H4 (cell line): Measurements from ENCODE around the gene NDRG2. TPM values are rescaled to one million over a fixed set of nuclear protein-coding genes. Genes with fewer than 3 reads are reported as not detected.
"Not testable (repeated sequence)": the region's sequence is repeated elsewhere in the genome, so short reads cannot be mapped to it uniquely, and the experiment has no call there.

Source experiments
- DNase-seq: peaks from one replicate; pipeline ENCODE4 v3.0.0-alpha.2; 2015; ENCODE audit warnings: low spot score
- total RNA-seq: library from RNA; depleted of rRNA; stranded (reverse); fragments of >200 nt; shearing (Covaris generic); gene quantifications from 2 replicates; pipeline ENCODE4 v1.2.3, GENCODE V29; 2014

NDRG2 gene
- total RNA-seq, 1 experiment from 2014 or later, result 8.5 TPM

GRCh38 chr14:21056520-21057163 is 31.8 kb upstream of the NDRG2 start:
- DNase-seq, result no peak

DNA sequence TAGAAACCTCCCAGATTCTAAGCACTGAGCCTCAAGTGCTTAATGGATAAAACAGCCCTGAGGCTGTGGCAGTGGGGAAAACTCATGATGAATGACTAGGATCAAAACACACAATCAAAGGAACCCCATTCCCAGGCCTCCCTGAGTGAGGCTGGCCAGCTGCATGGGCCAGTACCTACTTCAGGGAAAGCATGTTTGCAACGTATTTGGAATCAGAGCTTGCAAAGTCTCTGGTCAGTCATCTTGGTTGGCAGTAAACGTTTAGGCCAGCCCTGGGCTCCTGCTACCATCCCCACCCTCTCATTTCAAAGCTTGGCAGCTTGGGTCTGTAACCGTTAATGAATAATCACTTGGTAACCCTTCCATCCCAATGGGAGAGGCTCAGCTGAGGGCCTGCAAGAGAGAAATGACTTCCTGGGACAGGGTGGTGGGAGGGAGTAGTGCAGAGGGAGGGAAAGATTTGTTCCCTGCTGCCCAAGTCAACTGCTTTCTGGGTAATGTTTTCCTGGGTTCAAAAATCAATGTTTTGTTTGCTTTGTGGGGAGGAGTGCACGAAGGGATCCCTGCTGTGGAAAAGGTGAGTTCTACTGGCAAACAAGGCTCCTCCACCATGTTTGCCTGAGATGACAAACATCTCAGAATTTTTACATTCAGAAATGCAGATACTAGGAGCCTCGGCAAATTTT is 30.7 kb upstream of the NDRG2 start:
- DNase-seq, result no peak

DNA sequence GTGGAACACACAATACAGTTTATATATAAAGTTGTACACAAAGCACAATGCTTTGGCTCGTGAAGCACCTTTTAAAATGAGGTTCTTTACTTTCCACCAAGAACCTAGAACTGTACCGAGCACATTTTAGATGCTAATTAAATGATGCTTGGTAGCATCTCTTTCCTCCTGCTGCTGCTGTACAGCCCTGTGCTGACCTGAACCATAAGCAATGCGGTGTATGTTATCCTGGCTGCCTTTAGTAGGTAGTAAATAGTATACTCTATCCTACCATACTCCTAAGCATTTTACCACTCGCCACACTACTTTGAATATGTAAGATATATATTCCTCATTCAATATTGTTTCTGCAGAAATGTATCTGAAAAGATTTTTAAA is 29.9 kb upstream of the NDRG2 start:
- no peak for DNase-seq

DNA sequence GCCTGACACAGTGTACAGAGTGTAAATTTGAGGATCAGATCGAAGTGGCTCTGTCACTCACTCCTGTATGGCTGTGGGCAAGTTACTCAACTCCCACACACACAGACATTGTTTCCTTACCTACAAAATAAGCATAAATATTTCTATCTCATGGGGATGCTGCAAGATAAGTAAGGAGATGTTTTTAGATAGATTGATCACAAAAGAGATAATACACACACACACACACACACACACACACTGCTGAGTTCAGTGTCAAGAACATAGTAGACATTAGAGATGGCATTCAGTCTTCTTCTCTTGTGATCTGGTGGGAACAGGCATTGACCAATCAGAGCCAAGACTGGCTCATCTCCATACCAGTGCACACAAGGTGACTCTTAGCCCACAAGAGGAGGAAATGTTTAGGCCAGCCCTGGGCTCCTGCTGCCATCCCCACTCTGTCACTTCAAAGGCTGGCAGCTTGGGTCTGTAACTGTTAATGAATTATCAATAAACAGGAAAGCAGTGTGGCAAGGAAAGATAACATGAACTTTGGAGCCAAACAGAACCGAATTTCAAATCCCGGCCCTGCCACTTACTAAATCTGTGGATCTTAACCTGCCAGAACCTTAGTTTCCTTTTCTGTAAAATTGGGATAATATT is 29.4 kb upstream of the NDRG2 start:
- no peak for DNase-seq

GRCh38 chr14:21053184-21054122 is 28.6 kb upstream of the NDRG2 start:
- DNase-seq, result no peak

GRCh38 chr14:21050597-21050996 is 25.7 kb upstream of the NDRG2 start:
- no peak for DNase-seq

GRCh38 chr14:21049271-21049673 is 24.4 kb upstream of the NDRG2 start:
- DNase-seq, result no peak

GRCh38 chr14:21048638-21049037 is 23.8 kb upstream of the NDRG2 start:
- no peak for DNase-seq

DNA sequence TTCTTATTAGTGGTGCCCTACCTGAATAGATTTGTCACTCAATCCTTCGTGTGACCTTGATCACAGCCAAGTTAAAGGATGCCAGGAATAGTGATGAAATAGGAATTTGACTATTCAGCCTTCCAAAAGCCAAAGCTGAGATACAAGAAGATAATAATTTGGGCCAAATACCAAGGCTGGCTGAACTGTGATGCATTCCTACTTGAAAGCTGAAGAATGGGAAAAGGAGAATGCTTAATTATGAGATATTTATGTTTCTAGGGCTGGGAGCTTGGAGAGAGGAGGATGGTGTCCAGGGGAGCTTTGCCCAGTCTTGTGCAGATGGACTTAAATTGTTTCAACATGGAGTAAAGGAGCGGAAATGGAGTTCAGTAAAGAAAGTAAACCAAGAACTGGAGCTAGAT is 22.5 kb upstream of the NDRG2 start:
- no peak for DNase-seq

DNA sequence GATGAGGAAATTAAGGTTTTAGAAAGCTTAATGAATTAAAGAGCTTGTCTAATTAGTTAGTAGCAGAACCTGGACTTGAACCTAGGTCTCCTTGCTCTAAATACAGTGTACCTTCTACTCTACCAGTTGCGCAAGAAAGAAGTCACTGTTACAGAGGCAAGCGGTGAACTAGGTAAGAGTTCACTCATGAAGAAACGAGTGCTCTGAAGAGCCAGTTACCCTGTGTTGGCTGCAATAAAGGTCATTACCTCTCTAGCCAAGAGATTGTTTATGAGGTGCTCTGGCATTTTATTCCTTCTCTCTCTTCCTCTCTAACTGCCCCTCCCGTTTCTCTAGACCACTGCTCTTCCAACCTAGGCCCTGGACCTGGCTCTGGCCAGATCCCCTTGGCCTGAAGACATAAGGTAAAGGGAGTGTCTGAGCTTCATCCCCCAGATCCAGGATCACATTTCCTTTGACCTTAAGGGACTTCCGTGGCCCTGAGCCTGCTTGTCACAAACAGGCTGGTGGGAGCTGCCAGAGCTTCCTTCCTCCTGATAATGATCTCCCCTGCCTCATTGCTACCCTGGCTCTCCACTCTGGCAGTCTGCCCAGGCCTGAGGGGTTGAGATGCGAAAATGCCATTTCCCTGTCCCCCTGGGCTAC is 19.2 kb upstream of the NDRG2 start:
- no peak for DNase-seq

DNA sequence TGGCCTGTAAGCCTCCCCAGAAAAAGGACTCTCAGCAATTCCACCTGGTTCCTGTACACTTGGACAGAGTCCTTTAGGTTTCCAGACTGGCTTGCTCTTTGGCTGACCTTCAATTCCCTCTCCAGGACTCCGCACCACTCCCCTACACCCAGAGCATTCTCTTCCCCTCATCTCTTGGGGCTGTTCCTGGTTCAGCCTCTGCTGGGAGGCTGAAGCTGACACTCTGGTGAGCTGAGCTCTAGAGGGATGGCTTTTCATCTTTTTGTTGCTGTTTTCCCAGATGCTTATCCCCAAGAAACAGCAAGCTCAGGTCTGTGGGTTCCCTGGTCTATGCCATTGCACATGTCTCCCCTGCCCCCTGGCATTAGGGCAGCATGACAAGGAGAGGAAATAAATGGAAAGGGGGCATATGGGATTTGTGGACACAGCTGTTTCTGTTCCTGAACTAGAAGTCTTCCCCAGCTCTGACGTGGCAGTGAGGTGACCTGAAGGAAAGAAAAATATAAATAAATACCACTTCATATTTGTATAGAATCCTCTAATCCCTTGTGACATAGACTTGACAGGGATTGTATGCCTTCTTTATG is 18.6 kb upstream of the NDRG2 start:
- no peak for DNase-seq

- DNase-seq, result no peak
Observed at GRCh38 chr14:21042918-21043317, 18.1 kb upstream of the NDRG2 start.

GRCh38 chr14:21041676-21042433 is 17.0 kb upstream of the NDRG2 start, which contains the start of gene RNASE7:
RNASE7 (plus strand) TSS chr14:21042362; CDS start chr14:21042993, 631 bp downstream.
- DNase-seq, result no peak

GRCh38 chr14:21040941-21041340 is 16.1 kb upstream of the NDRG2 start:
- DNase-seq, result not testable (repeated sequence)

- DNase-seq, result no peak
Observed at GRCh38 chr14:21040370-21040925, 15.6 kb upstream of the NDRG2 start.

GRCh38 chr14:21039585-21040369 is 14.9 kb upstream of the NDRG2 start:
- DNase-seq, result peak; percentile 49

- no peak for DNase-seq
Observed at GRCh38 chr14:21038441-21039422, 13.9 kb upstream of the NDRG2 start.

- no peak for DNase-seq
Observed at GRCh38 chr14:21037156-21037555, 12.3 kb upstream of the NDRG2 start.
